ENCODE results near the gene CASP9. TPM values are rescaled to one million over a fixed set of nuclear protein-coding genes. Genes with fewer than 3 reads are reported as not detected.
"Not testable (repeated sequence)": the region's sequence is repeated elsewhere in the genome, so short reads cannot be mapped to it uniquely, and the experiment has no call there.

The CASP9 gene
- total RNA-seq, 6 donors from 2014 or later, result 11.9 to 40.9 (median 15.0) TPM

DNA sequence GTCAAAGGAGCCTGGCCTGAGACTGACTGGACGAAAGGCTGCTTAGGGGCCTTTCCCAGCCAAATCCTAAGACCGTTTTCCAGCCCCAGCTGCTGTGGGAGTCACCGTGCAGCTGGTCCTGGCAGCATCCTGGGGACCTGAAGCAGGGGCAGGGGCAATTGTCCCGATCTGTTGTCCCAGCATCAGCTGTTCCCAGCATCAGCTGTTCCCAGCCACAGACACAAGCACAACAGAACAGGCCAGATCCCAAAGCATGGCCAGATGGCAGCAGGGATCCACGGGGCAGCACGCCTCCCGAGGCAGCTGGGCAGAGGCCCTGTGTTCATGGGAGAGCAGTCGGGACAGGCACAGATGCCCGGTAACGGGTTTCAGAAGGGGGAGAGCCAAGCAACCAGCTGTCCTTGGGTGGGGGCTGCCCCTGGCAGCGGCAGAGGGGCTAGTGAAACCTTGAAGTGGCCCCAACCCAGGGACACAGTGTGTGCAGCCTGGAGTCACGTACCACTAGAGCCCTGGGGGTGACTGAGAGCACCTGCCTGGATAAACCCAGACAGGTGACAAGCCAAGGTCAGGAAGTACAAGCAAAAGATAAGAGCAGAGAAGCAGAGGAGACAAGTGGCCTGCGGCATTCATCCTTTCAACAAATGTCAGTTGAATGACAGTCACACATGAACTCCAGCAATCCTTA, 34.8 kb downstream of the CASP9 start:
- Histone ChIP-seq H3K9me3 (no peaks in the 10 kb centered on the region), H3K4me3 (no peak overlapping the region), H3K27ac (no peak overlapping the region), H3K27me3 (no peaks in the 10 kb centered on the region), H3K36me3 (peaks cover 0 to 29% (median 16%) of the 10 kb centered on the region in 4 donors), H3K4me1 (no peaks in the 10 kb centered on the region)
- no peak for DNase-seq
- ATAC-seq (ENCODE audit: low FRiP score in 2 of 2), result no peak
- WGBS, 2 donors, result 77 to 88% methylated on average over 11 to 13 of the region's 13 CpGs
- TF ChIP-seq POLR2AphosphoS5 (IDR thresholded peaks at IDR 0.05) (no peak), EP300 (IDR thresholded peaks at IDR 0.05) (no peak)
- TF ChIP-seq, protein P1, sequence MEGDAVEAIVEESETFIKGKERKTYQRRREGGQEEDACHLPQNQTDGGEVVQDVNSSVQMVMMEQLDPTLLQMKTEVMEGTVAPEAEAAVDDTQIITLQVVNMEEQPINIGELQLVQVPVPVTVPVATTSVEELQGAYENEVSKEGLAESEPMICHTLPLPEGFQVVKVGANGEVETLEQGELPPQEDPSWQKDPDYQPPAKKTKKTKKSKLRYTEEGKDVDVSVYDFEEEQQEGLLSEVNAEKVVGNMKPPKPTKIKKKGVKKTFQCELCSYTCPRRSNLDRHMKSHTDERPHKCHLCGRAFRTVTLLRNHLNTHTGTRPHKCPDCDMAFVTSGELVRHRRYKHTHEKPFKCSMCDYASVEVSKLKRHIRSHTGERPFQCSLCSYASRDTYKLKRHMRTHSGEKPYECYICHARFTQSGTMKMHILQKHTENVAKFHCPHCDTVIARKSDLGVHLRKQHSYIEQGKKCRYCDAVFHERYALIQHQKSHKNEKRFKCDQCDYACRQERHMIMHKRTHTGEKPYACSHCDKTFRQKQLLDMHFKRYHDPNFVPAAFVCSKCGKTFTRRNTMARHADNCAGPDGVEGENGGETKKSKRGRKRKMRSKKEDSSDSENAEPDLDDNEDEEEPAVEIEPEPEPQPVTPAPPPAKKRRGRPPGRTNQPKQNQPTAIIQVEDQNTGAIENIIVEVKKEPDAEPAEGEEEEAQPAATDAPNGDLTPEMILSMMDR (IDR thresholded peaks at IDR 0.05), result no peak

DNA sequence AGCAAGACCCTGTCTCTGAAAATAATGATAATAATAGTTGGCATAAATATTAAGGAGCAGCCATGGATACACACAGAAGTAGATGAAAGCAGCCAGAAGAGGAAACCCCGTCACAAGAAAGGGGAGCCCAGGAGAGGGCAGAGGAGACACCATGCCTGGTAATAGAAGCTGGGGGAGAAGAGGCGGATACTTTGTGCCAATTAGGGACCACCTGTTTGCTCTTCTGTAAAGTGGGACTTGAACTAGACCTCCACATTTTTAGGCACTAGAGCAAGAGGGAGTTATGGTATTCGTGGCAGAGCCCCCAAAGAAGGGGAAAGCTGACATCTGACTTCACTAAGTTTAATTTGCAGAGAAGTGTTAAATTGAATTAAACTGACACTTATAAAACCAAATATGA, 35.6 kb downstream of the CASP9 start:
- no peaks in the 10 kb centered on the region for H3K4me1 ChIP-seq
- H3K4me3 ChIP-seq, result no peak overlapping the region
- DNase-seq, result no peak
- peaks cover 0 to 21% (median 10%) of the 10 kb centered on the region in 4 donors for H3K36me3 ChIP-seq
- no peak for ATAC-seq (ENCODE audit: low FRiP score in 2 of 2)
- WGBS, 2 donors, result 89% methylated on average over 3 of the region's 3 CpGs
- TF ChIP-seq, protein P1 (IDR thresholded peaks at IDR 0.05), result no peak
- TF ChIP-seq EP300 (IDR thresholded peaks at IDR 0.05) (no peak), POLR2A (IDR thresholded peaks at IDR 0.05) (no peak), POLR2AphosphoS5 (IDR thresholded peaks at IDR 0.05) (no peak)
- no peaks in the 10 kb centered on the region for H3K9me3 ChIP-seq
- no peak overlapping the region for H3K27ac ChIP-seq
- no peaks in the 10 kb centered on the region for H3K27me3 ChIP-seq

DNA sequence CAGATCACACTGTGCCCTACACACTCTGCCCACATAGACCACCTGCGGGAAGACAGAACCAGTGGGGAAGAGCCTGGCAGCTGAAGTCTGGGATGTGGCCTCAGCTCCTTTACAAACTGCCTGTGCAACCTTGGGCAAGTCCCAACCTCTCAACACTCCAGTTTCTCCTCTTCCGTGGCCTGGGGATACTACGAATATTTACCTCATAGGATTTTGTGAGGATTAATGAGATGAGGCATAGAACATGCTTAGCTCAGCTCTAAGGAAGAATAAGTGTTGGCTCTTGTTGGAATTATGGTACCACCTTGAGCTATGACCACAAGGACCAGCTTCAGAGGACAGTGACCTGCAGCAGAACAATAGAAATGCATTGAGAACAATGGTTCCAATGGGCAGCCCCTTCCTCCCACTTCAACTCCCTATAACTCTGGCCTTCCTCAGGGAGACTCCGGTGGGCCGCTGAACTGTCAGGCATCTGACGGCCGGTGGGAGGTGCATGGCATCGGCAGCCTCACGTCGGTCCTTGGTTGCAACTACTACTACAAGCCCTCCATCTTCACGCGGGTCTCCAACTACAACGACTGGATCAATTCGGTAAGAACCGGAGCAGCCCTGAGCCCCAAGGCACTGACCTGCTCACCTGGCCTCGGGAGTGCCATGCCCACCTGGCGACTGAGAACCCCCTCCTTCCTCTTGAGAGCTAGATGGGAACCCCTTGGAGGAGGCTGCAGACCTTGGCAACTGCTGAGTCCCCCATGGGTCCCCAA, 37.0 kb downstream of the CASP9 start:
- not testable (repeated sequence) for H3K4me1 ChIP-seq; H3K27me3 ChIP-seq; H3K9me3 ChIP-seq; H3K4me3 ChIP-seq; H3K27ac ChIP-seq; ATAC-seq (ENCODE audit: low FRiP score in 2 of 2); H3K36me3 ChIP-seq
- DNase-seq, result peak in 1 of 2 donors; percentile 49
- 95 to 96% methylated on average over 16 to 17 of the region's 17 CpGs for WGBS, 2 donors

DNA sequence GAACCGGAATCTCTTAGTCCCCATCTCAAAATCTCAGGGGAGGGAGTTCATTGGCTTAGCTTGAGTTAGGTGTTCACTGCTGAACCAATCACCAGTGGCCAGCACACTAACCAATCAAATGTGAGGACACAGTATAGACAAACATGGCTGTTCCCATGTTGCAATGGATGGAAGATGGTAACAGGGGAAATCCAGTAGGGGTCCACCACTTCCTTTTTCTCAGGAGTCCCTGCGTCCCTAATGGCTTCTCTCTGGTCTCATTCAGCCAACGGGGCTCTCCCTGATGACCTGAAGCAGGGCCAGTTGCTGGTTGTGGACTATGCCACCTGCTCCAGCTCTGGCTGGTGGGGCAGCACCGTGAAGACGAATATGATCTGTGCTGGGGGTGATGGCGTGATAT, 38.4 kb downstream of the CASP9 start:
- Histone ChIP-seq H3K27me3 (no peaks in the 10 kb centered on the region), H3K4me3 (no peak overlapping the region), H3K36me3 (peaks cover 0 to 9% (median 0%) of the 10 kb centered on the region in 4 donors), H3K9me3 (no peaks in the 10 kb centered on the region), H3K27ac (no peak overlapping the region), H3K4me1 (no peaks in the 10 kb centered on the region)
- WGBS, 2 donors, result 93 to 98% methylated on average over 6 of the region's 6 CpGs
- TF ChIP-seq POLR2AphosphoS5 (IDR thresholded peaks at IDR 0.05), result no peak
- TF ChIP-seq, protein P1 (IDR thresholded peaks at IDR 0.05), result no peak
- no peak for TF ChIP-seq EP300 (IDR thresholded peaks at IDR 0.05)
- no peak for TF ChIP-seq POLR2A (IDR thresholded peaks at IDR 0.05)
- DNase-seq (no peak), ATAC-seq (ENCODE audit: low FRiP score in 2 of 2) (no peak)

DNA sequence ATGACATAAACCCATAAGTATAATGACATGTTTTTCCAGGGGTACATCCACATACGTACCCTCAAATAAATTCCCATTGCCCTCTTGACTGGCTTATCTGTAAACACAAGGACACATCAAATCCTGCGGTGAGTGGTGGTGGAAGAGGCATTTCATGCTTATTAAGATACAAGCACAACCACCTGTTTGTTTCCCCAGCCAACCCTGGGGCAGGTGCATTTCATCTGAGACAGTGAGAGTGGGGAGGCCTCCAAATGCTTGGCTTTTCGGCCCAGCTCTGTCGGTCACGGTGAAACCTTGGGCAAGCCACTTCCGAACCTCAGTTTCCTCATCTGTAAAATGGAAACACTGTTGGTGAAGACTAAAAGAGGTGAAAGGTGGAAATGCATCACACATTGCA, 39.6 kb downstream of the CASP9 start:
- ATAC-seq (ENCODE audit: low FRiP score in 2 of 2); DNase-seq; H3K36me3 ChIP-seq; H3K27me3 ChIP-seq; H3K4me1 ChIP-seq; H3K27ac ChIP-seq; H3K4me3 ChIP-seq; H3K9me3 ChIP-seq: not testable (repeated sequence)
- whole genome bisulfite sequencing, 2 donors, result 96% methylated on average over 6 of the region's 6 CpGs

DNA sequence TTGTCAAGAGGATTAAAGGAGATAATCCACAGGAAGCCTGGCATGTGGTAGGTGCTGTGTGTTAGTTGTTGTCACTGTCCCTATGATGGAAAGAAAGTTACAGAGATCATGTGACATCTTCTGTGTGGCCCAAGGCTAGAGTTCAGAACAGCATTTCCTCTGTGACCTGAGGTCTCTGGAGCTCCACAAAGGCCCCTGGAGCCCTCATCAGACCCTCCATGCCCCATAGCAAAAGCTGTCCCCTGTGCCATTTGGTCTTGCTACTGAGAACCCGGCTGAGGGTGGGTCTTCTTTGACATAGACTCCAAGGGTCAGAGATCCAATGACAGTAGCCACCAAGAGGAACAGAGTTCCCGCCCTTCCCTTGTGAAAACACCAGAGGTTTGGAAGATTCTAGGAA, 40.0 kb downstream of the CASP9 start:
- TF ChIP-seq POLR2AphosphoS5 (IDR thresholded peaks at IDR 0.05), result no peak
- TF ChIP-seq, protein P1 (IDR thresholded peaks at IDR 0.05), result no peak
- TF ChIP-seq EP300 (IDR thresholded peaks at IDR 0.05), result no peak
- TF ChIP-seq POLR2A (IDR thresholded peaks at IDR 0.05), result no peak
- no peak overlapping the region for H3K27ac ChIP-seq
- no peak overlapping the region for H3K4me3 ChIP-seq
- DNase-seq, result no peak
- H3K27me3 ChIP-seq, result no peaks in the 10 kb centered on the region
- H3K4me1 ChIP-seq, result no peaks in the 10 kb centered on the region
- ATAC-seq (ENCODE audit: low FRiP score in 2 of 2), result no peak
- WGBS, 2 donors, result 87 to 94% methylated on average over 2 of the region's 2 CpGs
- no peaks in the 10 kb centered on the region for H3K9me3 ChIP-seq
- H3K36me3 ChIP-seq, result peaks cover 0 to 9% (median 0%) of the 10 kb centered on the region in 4 donors

DNA sequence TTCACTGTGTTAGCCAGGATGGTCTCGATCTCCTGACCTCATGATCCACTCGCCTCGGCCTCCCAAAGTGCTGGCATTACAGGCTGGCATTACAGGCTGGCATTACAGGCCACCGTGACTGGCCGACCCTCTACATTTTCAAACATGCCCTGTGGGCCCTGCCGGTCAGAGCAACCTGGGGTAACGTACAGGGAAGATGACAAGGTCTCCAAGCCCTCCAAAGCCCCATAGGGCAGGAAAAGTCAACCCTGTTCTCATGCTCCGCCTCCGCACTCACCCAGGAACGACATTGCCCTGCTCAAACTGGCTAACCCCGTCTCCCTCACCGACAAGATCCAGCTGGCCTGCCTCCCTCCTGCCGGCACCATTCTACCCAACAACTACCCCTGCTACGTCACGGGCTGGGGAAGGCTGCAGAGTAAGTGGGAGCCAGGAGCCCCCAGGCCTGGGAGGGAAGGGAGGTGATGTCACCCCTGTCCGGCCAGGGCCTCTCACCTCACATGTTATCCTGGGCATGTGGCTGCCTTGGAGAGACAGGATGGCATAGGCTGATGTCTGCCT, 41.0 kb downstream of the CASP9 start:
- WGBS, 2 donors, result 78 to 79% methylated on average over 13 to 16 of the region's 16 CpGs
- not testable (repeated sequence) for H3K36me3 ChIP-seq; ATAC-seq (ENCODE audit: low FRiP score in 2 of 2); H3K9me3 ChIP-seq; H3K4me1 ChIP-seq; DNase-seq; H3K4me3 ChIP-seq; H3K27ac ChIP-seq; H3K27me3 ChIP-seq

DNA sequence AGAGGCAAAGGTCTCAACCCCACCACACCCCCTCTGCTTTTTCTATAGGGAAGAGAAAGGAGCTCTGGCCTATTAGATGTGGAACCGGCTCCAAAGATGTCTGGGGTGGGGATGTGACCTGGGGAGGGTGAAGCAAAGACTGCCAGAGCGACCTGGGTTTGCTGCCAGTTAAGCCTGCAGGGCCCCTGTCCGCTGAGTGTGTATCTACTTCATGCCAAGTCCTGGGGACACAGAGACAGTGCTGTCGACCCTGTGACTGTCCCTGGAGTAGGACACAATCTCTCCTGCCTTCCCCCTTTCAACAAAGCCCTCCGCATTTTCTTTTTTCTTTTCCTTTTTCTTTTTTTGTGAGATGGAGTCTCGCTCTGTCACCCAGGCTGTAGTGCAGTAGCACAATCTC, 41.6 kb downstream of the CASP9 start:
- not testable (repeated sequence) for H3K36me3 ChIP-seq; H3K4me1 ChIP-seq; H3K9me3 ChIP-seq; ATAC-seq (ENCODE audit: low FRiP score in 2 of 2); DNase-seq; H3K4me3 ChIP-seq; H3K27ac ChIP-seq; H3K27me3 ChIP-seq
- WGBS, 2 donors, result 81 to 90% methylated on average over 6 of the region's 6 CpGs
